HG03103 (cell line): ENCODE results near the gene AJM1.
"Not testable (repeated sequence)": the region's sequence is repeated elsewhere in the genome, so short reads cannot be mapped to it uniquely, and the experiment has no call there.

Experiments used
- ATAC-seq: cut with Tn5 transposase; IDR thresholded peaks from one replicate; pipeline ENCODE4 v1.9.1; 2021; ENCODE audit warnings: low read depth; ENCODE audit not compliant: unreplicated experiment

AJM1 gene

GRCh38 chr9:136865768-136866103, 23.5 kb downstream of the AJM1 start:
- ATAC-seq: no peak

DNA sequence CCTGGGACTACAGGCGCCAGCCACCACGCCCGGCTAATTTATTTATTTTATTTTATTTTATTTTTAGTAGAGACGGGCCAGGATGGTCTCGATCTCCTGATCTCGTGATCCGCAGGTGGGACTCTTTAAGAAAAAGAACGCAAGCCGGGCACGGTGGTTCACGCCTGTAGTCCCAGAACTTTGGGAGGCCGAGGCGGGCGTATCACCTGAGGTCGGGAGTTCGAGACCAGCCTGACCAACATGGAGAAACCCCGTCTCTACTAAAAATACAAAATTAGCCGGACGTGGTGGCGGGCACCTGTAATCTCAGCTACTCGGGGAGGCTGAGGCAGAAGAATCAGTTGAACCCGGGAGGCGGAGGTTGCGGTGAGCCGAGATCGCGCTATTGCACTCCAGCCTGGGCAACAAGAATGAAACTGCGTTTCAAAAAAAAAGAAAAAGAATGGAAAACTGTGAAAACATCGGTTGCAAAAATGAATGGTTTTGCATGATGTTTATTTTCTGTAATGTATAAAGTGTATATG, 24.7 kb downstream of the AJM1 start:
- not testable (repeated sequence) for ATAC-seq

DNA sequence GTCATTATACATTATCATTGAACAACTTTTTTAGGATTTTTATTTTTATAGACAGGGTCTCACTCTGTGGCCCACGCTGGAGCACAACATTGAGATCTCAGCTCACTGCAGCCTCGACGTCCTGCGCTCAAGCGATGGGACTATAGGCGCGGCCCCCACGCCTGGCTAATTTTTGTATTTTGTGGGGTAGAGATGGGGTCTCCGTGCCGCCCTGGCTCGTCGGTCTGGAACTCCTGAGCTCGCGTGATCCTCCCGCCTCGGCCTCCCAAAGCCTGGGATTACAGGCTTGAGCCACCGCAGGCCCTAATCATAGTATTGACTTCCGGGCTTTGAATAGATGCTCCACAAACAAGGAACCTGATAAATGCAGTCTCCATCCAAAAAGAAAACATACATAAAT, 25.2 kb downstream of the AJM1 start:
- no peak for ATAC-seq

- ATAC-seq: no peak
Observed at GRCh38 chr9:136867917-136868316, 25.6 kb downstream of the AJM1 start.

GRCh38 chr9:136868644-136869043, 26.4 kb downstream of the AJM1 start:
- no peak for ATAC-seq

GRCh38 chr9:136869611-136870010, 27.3 kb downstream of the AJM1 start:
- not testable (repeated sequence) for ATAC-seq

DNA sequence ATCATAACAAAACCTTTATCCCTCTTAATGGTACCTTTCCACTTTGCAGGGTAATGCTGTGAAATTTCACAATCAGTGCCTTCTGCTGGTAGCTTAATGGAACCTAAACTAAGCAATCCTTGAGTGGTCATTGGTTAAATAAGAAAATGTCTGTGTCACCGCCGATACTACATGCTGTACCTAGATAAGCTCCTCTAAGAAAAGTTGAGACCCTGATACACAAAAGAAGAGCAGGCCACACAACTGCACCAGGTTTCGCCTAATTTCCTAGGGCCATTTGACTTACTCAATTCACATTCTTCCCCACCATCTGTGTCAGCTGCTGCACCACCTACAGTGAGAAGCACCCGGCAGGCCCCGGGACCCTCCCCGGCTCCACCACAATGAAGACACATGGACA, 32.9 kb downstream of the AJM1 start:
- ATAC-seq: no peak

DNA sequence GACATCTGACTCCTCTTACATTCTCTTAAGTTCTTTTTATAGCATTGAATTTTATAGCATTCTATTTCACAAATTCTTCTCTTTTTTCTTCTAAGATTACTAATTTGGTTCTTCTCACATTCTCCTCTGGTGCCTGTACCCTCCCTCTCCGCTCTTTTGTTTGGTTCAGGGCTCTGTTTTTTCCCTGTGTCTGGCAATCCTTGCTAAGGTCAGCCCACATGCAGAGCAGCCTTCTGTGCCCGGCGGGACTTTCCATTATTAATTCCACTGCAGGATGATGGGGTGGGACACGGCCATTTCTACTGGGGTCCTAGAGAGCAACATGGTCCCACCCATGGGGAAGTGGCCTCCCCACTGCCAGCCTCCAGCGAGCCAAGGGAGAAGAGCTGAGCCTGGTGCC, 34.2 kb downstream of the AJM1 start:
- ATAC-seq: no peak

DNA sequence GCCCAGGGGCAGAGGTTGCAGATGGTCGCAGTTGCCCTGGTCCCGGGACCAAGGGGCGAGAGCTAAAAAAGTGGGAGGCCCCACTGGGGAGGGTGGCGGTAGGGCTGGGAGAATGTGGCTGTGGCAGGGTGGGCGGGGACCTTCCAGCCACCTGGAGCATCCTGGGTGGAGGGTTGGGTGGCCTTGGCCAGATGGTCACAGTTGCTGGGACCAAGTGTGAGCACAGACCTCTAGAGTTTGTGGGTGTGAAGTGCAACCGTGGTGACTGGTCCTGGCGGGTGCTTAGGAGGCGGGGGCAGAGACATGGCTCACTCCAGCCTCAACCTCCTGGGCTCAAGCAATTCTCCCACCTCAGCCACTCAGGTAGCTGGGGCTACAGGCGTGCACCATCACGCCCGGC, 38.4 kb downstream of the AJM1 start:
- ATAC-seq: no peak

GRCh38 chr9:136881691-136882108, 39.4 kb downstream of the AJM1 start:
- ATAC-seq: no peak

DNA sequence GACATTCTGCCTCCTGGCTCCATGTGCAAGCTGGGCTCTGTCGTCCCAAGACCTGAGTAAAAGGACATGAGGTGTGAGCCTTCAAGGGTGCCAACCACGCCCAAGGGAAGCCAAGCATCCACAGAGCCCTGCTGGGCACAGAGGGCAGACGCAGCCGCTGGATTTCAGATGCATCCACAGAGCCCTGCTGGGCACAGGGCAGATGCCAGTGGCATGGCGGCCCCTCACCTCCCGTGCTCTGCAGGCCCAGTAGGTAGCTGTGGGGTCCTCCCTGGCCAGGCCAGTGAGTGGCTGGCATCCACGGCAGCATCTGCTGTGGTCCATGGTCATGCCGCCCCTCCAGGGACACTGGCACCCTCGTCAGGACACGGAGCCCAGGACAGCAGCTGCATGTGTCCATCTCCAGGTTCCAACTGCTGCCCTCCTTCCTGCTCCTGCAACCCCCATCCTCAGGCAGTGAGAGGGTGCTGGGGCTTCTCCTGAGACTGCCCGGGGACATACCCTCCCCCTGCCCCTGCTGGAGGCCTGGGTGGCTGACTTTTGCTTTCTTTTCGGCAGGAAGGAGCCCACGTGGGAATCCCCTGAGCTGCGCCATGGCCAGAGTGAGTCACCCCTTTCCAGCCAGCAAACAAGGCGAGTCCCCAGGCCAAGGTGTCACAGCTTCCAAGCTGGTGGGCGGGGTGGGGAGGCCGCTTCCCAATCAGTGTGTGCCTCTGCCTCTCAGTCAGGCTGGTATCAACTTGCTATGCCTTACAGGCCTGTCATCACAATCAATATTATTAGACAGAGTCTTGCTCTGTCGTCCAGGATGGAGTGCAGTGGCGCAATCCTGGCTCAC, 40.0 kb downstream of the AJM1 start:
- no peak for ATAC-seq

GRCh38 chr9:136882947-136883283, 40.6 kb downstream of the AJM1 start:
- not testable (repeated sequence) for ATAC-seq

- ATAC-seq: not testable (repeated sequence)
Observed at GRCh38 chr9:136883670-136884069, 41.4 kb downstream of the AJM1 start.

- ATAC-seq: peak; percentile 84
Observed at GRCh38 chr9:136885950-136886578, 43.8 kb downstream of the AJM1 start, which contains the start of gene TRAF2. Gene TRAF2 (plus strand): TSS chr9:136886516. CDS start chr9:136898741, 12,225 bp downstream.

- ATAC-seq: peak; percentile 23
Observed at GRCh38 chr9:136886610-136887597, 44.6 kb downstream of the AJM1 start.

GRCh38 chr9:136888454-136888853, 46.2 kb downstream of the AJM1 start:
- no peak for ATAC-seq

DNA sequence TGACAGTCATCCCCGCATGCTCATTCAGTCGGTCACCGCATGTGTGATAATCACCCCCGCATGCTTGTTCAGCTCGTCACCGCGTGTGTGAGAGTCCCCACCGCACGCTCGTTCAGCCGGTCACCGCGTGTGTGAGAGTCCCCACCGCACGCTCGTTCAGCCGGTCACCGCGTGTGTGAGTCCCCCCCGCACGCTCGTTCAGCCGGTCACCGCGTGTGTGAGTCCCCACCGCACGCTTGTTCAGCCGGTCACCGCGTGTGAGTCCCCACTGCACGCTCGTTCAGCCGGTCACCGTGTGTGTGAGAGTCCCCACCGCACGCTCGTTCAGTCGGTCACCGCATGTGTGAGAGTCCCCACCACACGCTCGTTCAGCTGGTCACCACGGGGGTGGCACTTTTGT, 47.6 kb downstream of the AJM1 start:
- ATAC-seq: no peak

- ATAC-seq: no peak
Observed at GRCh38 chr9:136890661-136891060, 48.4 kb downstream of the AJM1 start.
